ENCODE measurements around the gene TGM5. TPM values are rescaled to one million over a fixed set of nuclear protein-coding genes. Genes with fewer than 3 reads are reported as not detected.

Gene TGM5
- total RNA-seq, 1 donor from 2014 or later = 0.22 TPM

DNA sequence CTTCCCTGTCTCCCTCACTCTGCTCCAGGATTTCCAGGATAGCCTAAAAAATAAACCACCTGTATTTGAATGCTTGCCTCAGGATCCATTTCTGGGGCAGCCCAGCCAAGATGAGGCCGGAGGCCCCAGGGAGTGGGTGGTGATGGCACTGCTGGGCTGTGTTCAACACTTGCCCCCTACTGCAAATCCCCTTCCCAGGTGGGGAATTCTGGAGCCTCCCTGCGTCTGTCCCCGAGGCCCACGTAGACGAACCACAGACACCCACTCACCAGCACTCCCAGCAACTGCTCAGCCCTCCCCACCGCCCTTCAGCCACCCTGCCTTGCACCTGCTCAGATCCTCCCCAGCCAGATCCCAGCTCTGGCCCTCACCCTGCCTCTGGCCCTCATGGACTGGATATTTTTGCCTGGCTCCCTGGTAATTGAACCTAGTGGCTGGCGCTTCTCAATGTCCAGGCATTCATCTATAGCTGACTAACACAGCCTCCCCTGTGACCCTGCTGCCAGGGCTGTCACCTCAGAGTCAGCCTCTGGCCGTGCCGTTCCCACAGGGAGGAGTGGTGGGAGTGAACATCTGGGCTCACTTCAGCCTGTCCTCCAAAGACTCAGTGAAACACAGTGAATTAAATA is 28.8 kb downstream of the TGM5 start:
- DNase-seq (ENCODE audit: extremely low spot score, unreplicated experiment) = no peak
- TF ChIP-seq, protein P1, sequence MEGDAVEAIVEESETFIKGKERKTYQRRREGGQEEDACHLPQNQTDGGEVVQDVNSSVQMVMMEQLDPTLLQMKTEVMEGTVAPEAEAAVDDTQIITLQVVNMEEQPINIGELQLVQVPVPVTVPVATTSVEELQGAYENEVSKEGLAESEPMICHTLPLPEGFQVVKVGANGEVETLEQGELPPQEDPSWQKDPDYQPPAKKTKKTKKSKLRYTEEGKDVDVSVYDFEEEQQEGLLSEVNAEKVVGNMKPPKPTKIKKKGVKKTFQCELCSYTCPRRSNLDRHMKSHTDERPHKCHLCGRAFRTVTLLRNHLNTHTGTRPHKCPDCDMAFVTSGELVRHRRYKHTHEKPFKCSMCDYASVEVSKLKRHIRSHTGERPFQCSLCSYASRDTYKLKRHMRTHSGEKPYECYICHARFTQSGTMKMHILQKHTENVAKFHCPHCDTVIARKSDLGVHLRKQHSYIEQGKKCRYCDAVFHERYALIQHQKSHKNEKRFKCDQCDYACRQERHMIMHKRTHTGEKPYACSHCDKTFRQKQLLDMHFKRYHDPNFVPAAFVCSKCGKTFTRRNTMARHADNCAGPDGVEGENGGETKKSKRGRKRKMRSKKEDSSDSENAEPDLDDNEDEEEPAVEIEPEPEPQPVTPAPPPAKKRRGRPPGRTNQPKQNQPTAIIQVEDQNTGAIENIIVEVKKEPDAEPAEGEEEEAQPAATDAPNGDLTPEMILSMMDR (conservative IDR thresholded peaks at IDR 0.05) = no peak
- H3K4me3 Mint-ChIP-seq = no peak overlapping the region
- H3K9me3 Mint-ChIP-seq = no peaks in the 10 kb centered on the region
- H3K36me3 Mint-ChIP-seq = no peaks in the 10 kb centered on the region
- H3K27me3 Mint-ChIP-seq = peaks cover 23% of the 10 kb centered on the region
- H3K27ac Mint-ChIP-seq = no peak overlapping the region
- peaks cover 5% of the 10 kb centered on the region for H3K4me1 Mint-ChIP-seq (ENCODE audit: unreplicated experiment)

DNA sequence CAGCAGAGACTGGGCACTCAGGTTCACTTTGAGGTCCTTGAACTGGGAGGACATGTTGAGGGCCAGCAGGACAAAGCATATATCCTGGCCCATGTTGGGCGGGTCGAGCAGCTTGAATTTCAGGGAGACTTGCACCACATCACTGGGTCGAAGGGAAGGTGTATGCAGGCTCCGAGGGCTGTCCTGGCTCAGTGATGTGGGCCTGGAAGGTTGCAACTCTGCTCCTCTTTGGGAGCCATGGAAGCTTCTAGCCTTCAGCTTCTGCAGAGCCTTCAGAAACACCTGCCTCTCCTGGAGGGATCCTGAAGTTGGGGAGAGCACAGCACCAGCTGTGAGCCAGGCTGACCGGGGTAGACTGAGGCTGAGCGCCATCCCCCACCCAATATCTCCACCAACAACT is 31.2 kb downstream of the TGM5 start:
- Mint-ChIP-seq H3K9me3 (no peaks in the 10 kb centered on the region), H3K27me3 (peaks cover 28% of the 10 kb centered on the region), H3K27ac (no peak overlapping the region), H3K36me3 (no peaks in the 10 kb centered on the region), H3K4me3 (no peak overlapping the region), H3K4me1 (ENCODE audit: unreplicated experiment) (peaks cover 5% of the 10 kb centered on the region)
- TF ChIP-seq, protein P1 (conservative IDR thresholded peaks at IDR 0.05) = no peak
- DNase-seq (ENCODE audit: extremely low spot score, unreplicated experiment) = no peak

DNA sequence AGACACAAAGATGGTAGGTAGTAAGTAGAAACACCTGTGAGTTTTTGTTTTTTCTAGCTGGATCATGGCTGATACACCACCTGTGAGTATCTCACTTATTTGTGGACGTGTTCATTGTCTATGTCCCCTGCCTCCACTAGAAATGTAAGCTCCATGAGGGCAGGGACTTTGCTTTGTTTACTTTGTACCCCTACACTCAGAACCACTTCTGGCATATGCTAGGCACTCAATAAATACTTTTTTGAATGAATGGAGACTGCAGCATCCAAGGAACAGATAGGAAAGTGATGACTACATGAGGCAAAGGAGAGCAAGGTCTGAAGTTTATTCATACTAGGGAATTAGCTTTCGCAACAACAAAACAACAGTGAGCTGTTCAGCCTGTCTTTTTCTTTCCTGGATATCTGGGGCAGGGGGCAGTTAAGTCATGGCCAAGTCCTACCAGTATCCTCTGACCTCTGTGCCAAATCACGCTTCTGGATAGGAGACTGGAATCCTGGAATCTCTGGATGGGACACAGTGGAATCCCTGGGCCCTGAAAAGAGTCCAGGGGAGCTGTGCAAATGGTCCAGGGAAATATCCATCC is 34.3 kb downstream of the TGM5 start:
- Mint-ChIP-seq H3K4me3 (no peak overlapping the region), H3K27me3 (peaks cover 38% of the 10 kb centered on the region), H3K4me1 (ENCODE audit: unreplicated experiment) (no peaks in the 10 kb centered on the region), H3K36me3 (no peaks in the 10 kb centered on the region), H3K27ac (no peak overlapping the region), H3K9me3 (no peaks in the 10 kb centered on the region)
- TF ChIP-seq, protein P1 (conservative IDR thresholded peaks at IDR 0.05) = no peak
- DNase-seq (ENCODE audit: extremely low spot score, unreplicated experiment) = no peak

DNA sequence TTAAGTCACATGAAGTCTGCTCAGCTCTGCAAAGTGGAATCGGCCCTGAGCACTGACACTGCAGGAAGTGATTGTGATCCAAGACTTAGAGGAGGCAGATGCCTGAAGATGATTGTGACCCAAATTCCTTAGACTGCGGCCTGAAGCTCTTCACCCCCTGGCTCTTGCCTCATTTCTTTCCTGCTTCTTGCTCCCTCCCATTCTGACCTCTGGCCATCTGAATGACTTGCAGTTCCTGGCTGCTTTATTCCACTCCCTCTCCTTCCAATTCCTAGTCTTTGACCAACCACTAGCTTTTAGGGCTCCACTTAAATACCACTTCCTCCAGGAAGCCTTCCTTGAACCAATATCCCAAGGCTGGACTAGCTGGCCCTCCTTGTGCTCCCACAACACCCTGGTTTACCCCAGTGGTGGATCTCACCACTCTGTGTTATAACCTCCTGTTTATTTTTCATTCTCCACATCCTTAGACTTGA is 36.0 kb downstream of the TGM5 start:
- H3K27me3 Mint-ChIP-seq = peaks cover 39% of the 10 kb centered on the region
- H3K4me3 Mint-ChIP-seq = no peak overlapping the region
- DNase-seq (ENCODE audit: extremely low spot score, unreplicated experiment) = no peak
- no peaks in the 10 kb centered on the region for H3K36me3 Mint-ChIP-seq
- H3K27ac Mint-ChIP-seq = no peak overlapping the region
- H3K9me3 Mint-ChIP-seq = peaks cover 1% of the 10 kb centered on the region
- no peaks in the 10 kb centered on the region for H3K4me1 Mint-ChIP-seq (ENCODE audit: unreplicated experiment)
- TF ChIP-seq, protein P1 (conservative IDR thresholded peaks at IDR 0.05) = no peak

DNA sequence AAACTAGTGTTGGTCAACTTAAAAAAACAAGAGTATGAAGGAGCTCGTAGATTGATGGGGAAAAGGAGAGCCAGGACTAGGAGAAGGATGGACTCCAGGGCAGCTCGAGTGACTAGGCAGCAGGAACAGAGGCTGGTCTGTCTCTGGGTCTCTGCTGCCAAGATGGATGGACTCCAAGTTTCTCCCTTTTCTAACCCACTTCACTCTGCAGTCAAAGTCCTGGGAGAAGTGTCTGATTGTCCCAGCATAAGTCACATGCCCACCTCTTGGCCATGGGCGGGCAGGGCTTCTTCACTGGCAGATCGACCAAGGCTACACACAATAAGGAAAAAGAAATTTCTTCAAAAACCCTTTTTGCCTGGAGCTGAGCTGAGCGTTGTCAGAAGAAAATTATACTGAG is 36.8 kb downstream of the TGM5 start:
- no peak for DNase-seq (ENCODE audit: extremely low spot score, unreplicated experiment)
- Mint-ChIP-seq H3K9me3 (peaks cover 4% of the 10 kb centered on the region), H3K4me3 (no peak overlapping the region), H3K36me3 (no peaks in the 10 kb centered on the region), H3K4me1 (ENCODE audit: unreplicated experiment) (no peaks in the 10 kb centered on the region), H3K27ac (no peak overlapping the region), H3K27me3 (peaks cover 43% of the 10 kb centered on the region)
- TF ChIP-seq, protein P1 (conservative IDR thresholded peaks at IDR 0.05) = no peak

Data from type B pancreatic cell (in vitro differentiated cells).